HEK293 (cell line): ENCODE results near the gene OR10H5.

Experiments used
- CTCF ChIA-PET: fragments of 350-600 bp; formaldehyde crosslinking; extraction: SDS; loops from one replicate; lab custom pipeline; 2021; ENCODE audit warnings: antibody characterized with exemption; lab: Yijun Ruan, JAX
- POLR2A ChIA-PET: fragments of 300-600 bp; formaldehyde crosslinking; extraction: SDS; loops from one replicate; lab custom pipeline; 2020; ENCODE audit warnings: antibody characterized with exemption, inconsistent platforms; lab: Yijun Ruan, JAX
- H3K27ac ChIP-seq: fragments of 200-500 bp; sonication (Bioruptor generic); 2 replicates; pipeline ENCODE4 v1.5.1; 2014; ENCODE audit warnings: low read depth, low read length, control low read depth, inconsistent platforms; ENCODE audit errors: extremely low read depth
- H3K36me3 ChIP-seq, 2 experiments: fragments of 200-500 bp in 1 of 2; sonication (Bioruptor generic) in 1 of 2; 1 replicate in 1 of 2; 2 replicates in 1 of 2; pipeline ENCODE4 v1.5.1; 2014 to 2017; ENCODE audit warnings: inconsistent platforms in 2 of 2, low read length in 2 of 2; ENCODE audit not compliant: control insufficient read depth in 2 of 2, insufficient read depth in 1 of 2
- H3K4me1 ChIP-seq: fragments of 200-500 bp; sonication (Bioruptor generic); 2 replicates; pipeline ENCODE4 v1.5.1; 2014; ENCODE audit warnings: mild to moderate bottlenecking, low read length, inconsistent platforms; ENCODE audit not compliant: control insufficient read depth, insufficient read depth
- H3K4me3 ChIP-seq: 2 replicates; pipeline ENCODE4 v1.5.1; 2011; ENCODE audit warnings: low read depth, mild to moderate bottlenecking, control low read depth, low read length, moderate library complexity
- H3K9me3 ChIP-seq: fragments of 200-500 bp; sonication (Bioruptor generic); 2 replicates; pipeline ENCODE4 v1.5.1; 2014; ENCODE audit warnings: low read depth, low read length, inconsistent platforms; ENCODE audit not compliant: control insufficient read depth, insufficient read depth
- IKZF3 ChIP-seq: fragments of 450-650 bp; IDR thresholded peaks from 2 replicates; pipeline ENCODE4 v1.5.0; 2018; ENCODE audit warnings: missing biosample characterization, mild to moderate bottlenecking, missing genetic modification characterization, moderate library complexity
- KLF8 ChIP-seq: fragments of 450-650 bp; formaldehyde crosslinking; IDR thresholded peaks from 2 replicates; pipeline ENCODE4 v1.5.1; 2016; ENCODE audit warnings: missing biosample characterization, missing genetic modification characterization
- MYNN ChIP-seq: fragments of 450-650 bp; formaldehyde crosslinking; IDR thresholded peaks from 2 replicates; pipeline ENCODE4 v1.5.1; 2016; ENCODE audit warnings: missing biosample characterization, missing genetic modification characterization, borderline replicate concordance
- SCRT2 ChIP-seq: fragments of 450-650 bp; formaldehyde crosslinking; IDR thresholded peaks from 2 replicates; pipeline ENCODE4 v1.5.1; 2016; ENCODE audit warnings: missing biosample characterization, missing genetic modification characterization
- SP3 ChIP-seq: fragments of 450-650 bp; formaldehyde crosslinking; IDR thresholded peaks from 2 replicates; pipeline ENCODE4 v1.5.1; 2016; ENCODE audit warnings: missing biosample characterization, missing genetic modification characterization
- SP7 ChIP-seq: fragments of 450-650 bp; formaldehyde crosslinking; IDR thresholded peaks from 2 replicates; pipeline ENCODE4 v1.5.1; 2016; ENCODE audit warnings: missing biosample characterization, missing genetic modification characterization
- ZEB2 ChIP-seq: fragments of 450-650 bp; formaldehyde crosslinking; IDR thresholded peaks from 2 replicates; pipeline ENCODE4 v1.5.1; 2016; ENCODE audit warnings: missing biosample characterization, missing genetic modification characterization
- ZFP3 ChIP-seq: fragments of 450-650 bp; formaldehyde crosslinking; IDR thresholded peaks from 2 replicates; pipeline ENCODE4 v1.5.1; 2016; ENCODE audit warnings: low read depth, missing biosample characterization, missing genetic modification characterization
- ZFP37 ChIP-seq: fragments of 450-650 bp; formaldehyde crosslinking; IDR thresholded peaks from 2 replicates; pipeline ENCODE4 v1.5.1; 2016; ENCODE audit warnings: missing biosample characterization, missing genetic modification characterization
- ZNF138 ChIP-seq: fragments of 450-650 bp; formaldehyde crosslinking; IDR thresholded peaks from 2 replicates; pipeline ENCODE4 v1.5.1; 2016; ENCODE audit warnings: missing biosample characterization, missing genetic modification characterization, borderline replicate concordance
- ZNF16 ChIP-seq: fragments of 450-650 bp; formaldehyde crosslinking; IDR thresholded peaks from 2 replicates; pipeline ENCODE4 v1.5.1; 2016; ENCODE audit warnings: low read depth, missing biosample characterization, missing genetic modification characterization
- ZNF24 ChIP-seq: fragments of 450-650 bp; formaldehyde crosslinking; IDR thresholded peaks from 2 replicates; pipeline ENCODE4 v1.5.1; 2016; ENCODE audit warnings: missing biosample characterization, missing genetic modification characterization
- ZNF366 ChIP-seq: fragments of 450-650 bp; formaldehyde crosslinking; conservative IDR thresholded peaks from 2 replicates; pipeline ENCODE4 v1.5.1; 2016; ENCODE audit warnings: missing biosample characterization, missing genetic modification characterization
- ZNF391 ChIP-seq: fragments of 450-650 bp; formaldehyde crosslinking; IDR thresholded peaks from 2 replicates; pipeline ENCODE4 v1.5.1; 2016; ENCODE audit warnings: low read depth, missing biosample characterization, missing genetic modification characterization, borderline replicate concordance
- ZNF596 ChIP-seq: fragments of 450-650 bp; IDR thresholded peaks from 2 replicates; pipeline ENCODE4 v1.5.0; 2018; ENCODE audit warnings: missing biosample characterization, mild to moderate bottlenecking, missing genetic modification characterization, moderate library complexity
- ZNF658 ChIP-seq: fragments of 450-650 bp; formaldehyde crosslinking; IDR thresholded peaks from 2 replicates; pipeline ENCODE4; 2016; ENCODE audit warnings: missing biosample characterization, missing genetic modification characterization
- ZNF660 ChIP-seq: fragments of 450-650 bp; IDR thresholded peaks from 2 replicates; pipeline ENCODE4 v1.5.1; 2018; ENCODE audit warnings: missing biosample characterization, mild to moderate bottlenecking, missing genetic modification characterization
- ZNF664 ChIP-seq: fragments of 450-650 bp; formaldehyde crosslinking; IDR thresholded peaks from 2 replicates; pipeline ENCODE4 v1.5.1; 2016; ENCODE audit warnings: missing biosample characterization, missing genetic modification characterization
- ZNF677 ChIP-seq: fragments of 450-650 bp; IDR thresholded peaks from 2 replicates; pipeline ENCODE4 v1.5.0; 2018; ENCODE audit warnings: missing biosample characterization, mild to moderate bottlenecking, missing genetic modification characterization, moderate library complexity
- ZNF707 ChIP-seq: fragments of 450-650 bp; formaldehyde crosslinking; IDR thresholded peaks from 2 replicates; pipeline ENCODE4 v1.5.1; 2016; ENCODE audit warnings: missing biosample characterization, missing genetic modification characterization
- TF ChIP-seq, protein P1 (sequence below): fragments of 450-650 bp; formaldehyde crosslinking; IDR thresholded peaks from 2 replicates; pipeline ENCODE4 v1.5.1; 2016; ENCODE audit warnings: missing biosample characterization, missing genetic modification characterization, borderline replicate concordance

OR10H5 gene

DNA sequence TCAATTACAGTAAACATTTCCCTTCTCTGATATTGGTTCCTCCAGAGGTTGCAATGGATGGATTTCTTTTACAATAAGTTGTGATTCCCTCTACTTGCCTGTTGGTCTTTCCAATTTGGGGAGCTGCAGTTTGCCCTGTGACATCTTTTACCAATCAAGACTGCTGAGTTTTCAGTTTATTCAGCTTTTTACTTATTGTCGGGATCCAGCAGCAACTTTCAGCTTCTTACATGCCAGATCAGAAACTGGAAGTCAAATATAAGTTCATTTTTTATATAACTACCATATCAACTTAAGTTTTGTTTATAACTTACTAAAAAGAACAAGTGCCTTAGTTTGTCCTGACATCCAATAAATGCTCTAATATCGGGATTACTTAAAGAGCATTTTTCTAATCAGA, 39.2 kb upstream of the OR10H5 start:
- no peaks in the 10 kb centered on the region for H3K36me3 ChIP-seq
- H3K4me3 ChIP-seq: no peak overlapping the region
- no peak for TF ChIP-seq ZNF677 (tag by site-specific recombination)
- TF ChIP-seq SCRT2 (tag by site-specific recombination): no peak
- no peak for TF ChIP-seq KLF8 (tag by site-specific recombination)
- no peak for TF ChIP-seq ZNF660 (tag by site-specific recombination)
- TF ChIP-seq ZNF391 (tag by site-specific recombination): no peak
- no peak for TF ChIP-seq ZNF707
- no peak for TF ChIP-seq IKZF3 (tag by site-specific recombination)
- TF ChIP-seq SP3 (tag by site-specific recombination): no peak
- no peak for TF ChIP-seq ZNF138 (tag by site-specific recombination)
- H3K4me1 ChIP-seq: no peaks in the 10 kb centered on the region
- H3K9me3 ChIP-seq: no peaks in the 10 kb centered on the region
- ChIA-PET POLR2A (no interaction called here), CTCF (no interaction called here)
- no peak overlapping the region for H3K27ac ChIP-seq

DNA sequence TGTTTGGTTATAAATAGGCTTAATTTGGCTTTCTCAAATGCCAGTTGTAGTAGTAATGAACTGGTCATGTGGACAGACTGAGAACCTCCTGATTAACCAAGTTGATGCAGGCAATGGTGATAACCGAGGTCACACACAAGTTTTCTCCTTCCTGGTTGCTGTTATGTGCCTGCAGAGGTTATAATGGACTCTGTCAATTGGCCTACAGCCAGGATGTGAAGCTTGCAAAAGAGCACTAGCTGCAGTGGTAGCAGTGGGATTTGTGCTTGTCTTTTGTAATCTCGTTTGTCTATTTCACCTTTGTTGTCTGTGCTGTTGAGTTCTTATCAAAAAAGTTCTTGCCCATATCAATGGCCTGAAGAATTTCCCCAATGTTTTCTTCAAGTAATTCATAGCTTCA, 29.1 kb upstream of the OR10H5 start:
- POLR2A ChIA-PET: no interaction called here
- Histone ChIP-seq H3K4me3 (no peak overlapping the region), H3K27ac (no peak overlapping the region), H3K4me1 (no peaks in the 10 kb centered on the region), H3K36me3 (no peaks in the 10 kb centered on the region), H3K9me3 (no peaks in the 10 kb centered on the region)
- TF ChIP-seq ZNF658 (tag by site-specific recombination) (no peak), ZFP37 (tag by site-specific recombination) (no peak), SP7 (tag by site-specific recombination) (no peak)
- CTCF ChIA-PET: interaction anchor here (0.6 kb wide), 2 partner anchors 131 to 194 kb away, joined by 3 read pairs; no protein-coding TSS in a partner anchor

DNA sequence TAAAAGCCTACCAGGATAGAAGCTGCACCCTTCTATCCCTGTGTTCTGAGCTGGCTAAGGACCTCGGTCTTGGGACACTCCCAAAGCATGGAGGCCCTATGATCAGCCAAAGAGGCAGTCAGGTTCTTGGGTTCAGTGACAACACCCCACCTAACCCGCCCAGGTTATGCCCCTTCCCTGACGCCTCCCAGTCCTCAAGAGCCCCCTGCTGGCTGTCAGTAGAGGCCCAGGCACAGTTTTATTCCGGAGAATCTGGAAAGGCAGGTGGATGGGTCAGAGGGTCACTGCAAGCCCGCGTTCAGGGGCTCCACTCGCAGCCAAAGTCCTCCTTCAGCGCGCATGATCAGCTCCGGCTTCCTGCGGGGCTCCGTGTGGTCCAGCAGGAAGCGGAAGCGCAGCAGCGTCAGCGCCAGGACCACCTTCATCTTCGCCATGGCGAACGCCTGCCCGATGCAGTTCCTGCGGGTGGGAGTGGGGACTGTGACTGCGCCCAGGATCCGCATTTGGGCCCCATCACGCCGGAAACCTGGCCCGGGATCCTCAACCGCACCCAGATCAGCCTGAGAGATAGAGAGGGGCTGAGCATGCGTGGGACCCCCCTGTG, 27.4 kb upstream of the OR10H5 start:
- TF ChIP-seq SP3 (tag by site-specific recombination): no peak
- TF ChIP-seq, protein P1, sequence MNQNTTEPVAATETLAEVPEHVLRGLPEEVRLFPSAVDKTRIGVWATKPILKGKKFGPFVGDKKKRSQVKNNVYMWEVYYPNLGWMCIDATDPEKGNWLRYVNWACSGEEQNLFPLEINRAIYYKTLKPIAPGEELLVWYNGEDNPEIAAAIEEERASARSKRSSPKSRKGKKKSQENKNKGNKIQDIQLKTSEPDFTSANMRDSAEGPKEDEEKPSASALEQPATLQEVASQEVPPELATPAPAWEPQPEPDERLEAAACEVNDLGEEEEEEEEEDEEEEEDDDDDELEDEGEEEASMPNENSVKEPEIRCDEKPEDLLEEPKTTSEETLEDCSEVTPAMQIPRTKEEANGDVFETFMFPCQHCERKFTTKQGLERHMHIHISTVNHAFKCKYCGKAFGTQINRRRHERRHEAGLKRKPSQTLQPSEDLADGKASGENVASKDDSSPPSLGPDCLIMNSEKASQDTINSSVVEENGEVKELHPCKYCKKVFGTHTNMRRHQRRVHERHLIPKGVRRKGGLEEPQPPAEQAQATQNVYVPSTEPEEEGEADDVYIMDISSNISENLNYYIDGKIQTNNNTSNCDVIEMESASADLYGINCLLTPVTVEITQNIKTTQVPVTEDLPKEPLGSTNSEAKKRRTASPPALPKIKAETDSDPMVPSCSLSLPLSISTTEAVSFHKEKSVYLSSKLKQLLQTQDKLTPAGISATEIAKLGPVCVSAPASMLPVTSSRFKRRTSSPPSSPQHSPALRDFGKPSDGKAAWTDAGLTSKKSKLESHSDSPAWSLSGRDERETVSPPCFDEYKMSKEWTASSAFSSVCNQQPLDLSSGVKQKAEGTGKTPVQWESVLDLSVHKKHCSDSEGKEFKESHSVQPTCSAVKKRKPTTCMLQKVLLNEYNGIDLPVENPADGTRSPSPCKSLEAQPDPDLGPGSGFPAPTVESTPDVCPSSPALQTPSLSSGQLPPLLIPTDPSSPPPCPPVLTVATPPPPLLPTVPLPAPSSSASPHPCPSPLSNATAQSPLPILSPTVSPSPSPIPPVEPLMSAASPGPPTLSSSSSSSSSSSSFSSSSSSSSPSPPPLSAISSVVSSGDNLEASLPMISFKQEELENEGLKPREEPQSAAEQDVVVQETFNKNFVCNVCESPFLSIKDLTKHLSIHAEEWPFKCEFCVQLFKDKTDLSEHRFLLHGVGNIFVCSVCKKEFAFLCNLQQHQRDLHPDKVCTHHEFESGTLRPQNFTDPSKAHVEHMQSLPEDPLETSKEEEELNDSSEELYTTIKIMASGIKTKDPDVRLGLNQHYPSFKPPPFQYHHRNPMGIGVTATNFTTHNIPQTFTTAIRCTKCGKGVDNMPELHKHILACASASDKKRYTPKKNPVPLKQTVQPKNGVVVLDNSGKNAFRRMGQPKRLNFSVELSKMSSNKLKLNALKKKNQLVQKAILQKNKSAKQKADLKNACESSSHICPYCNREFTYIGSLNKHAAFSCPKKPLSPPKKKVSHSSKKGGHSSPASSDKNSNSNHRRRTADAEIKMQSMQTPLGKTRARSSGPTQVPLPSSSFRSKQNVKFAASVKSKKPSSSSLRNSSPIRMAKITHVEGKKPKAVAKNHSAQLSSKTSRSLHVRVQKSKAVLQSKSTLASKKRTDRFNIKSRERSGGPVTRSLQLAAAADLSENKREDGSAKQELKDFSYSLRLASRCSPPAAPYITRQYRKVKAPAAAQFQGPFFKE (tag by site-specific recombination): no peak
- TF ChIP-seq ZNF24 (tag by site-specific recombination): no peak
- no peak for TF ChIP-seq MYNN (tag by site-specific recombination)
- no peak for TF ChIP-seq ZNF596 (tag by site-specific recombination)
- TF ChIP-seq ZFP3 (tag by site-specific recombination): no peak
- TF ChIP-seq ZNF366: no peak
- no peak for TF ChIP-seq ZEB2 (tag by site-specific recombination)
- TF ChIP-seq ZNF664 (tag by site-specific recombination): no peak
- no peak for TF ChIP-seq ZNF16
- TF ChIP-seq, all 188 proteins: peak for 0
- POLR2A ChIA-PET: interaction anchor here (0.6 kb wide), 1 partner anchor 66 kb away, joined by 3 read pairs; no protein-coding TSS in a partner anchor
- Histone ChIP-seq H3K9me3 (no peaks in the 10 kb centered on the region), H3K4me1 (no peaks in the 10 kb centered on the region), H3K36me3 (no peaks in the 10 kb centered on the region), H3K4me3 (no peak overlapping the region), H3K27ac (no peak overlapping the region)
- CTCF ChIA-PET: interaction anchor here (0.9 to 1.1 kb wide), 2 partner anchors 130 to 151 kb away, joined by 3 to 6 read pairs; no protein-coding TSS in a partner anchor
